HepG2 (cell line): ENCODE measurements around the gene BTD. TPM values are rescaled to one million over a fixed set of nuclear protein-coding genes. Genes with fewer than 3 reads are reported as not detected.

Experiments used
- ATAC-seq: fragments of 200-7000 bp; cut with Tn5 transposase; 3 replicates; pipeline ENCODE4 v1.9.1; 2020; ENCODE audit warnings: mild to moderate bottlenecking, moderate library complexity
- BruUV-seq: library from RNA; stranded (reverse); fragments of 400-500 nt; replicated peaks from 2 replicates; lab custom pipeline; 2021; lab: Mats Ljungman, UMichigan
- CTCF ChIA-PET: fragments of 300-600 bp; formaldehyde crosslinking; extraction: SDS; loops from one replicate; lab custom pipeline; 2021; ENCODE audit warnings: low total read pairs, inconsistent platforms, low intra/inter-chr PET ratio; lab: Yijun Ruan, JAX
- POLR2A ChIA-PET: fragments of 350-600 bp; sonication (Branson Sonifier 250); formaldehyde crosslinking; loops from one replicate; lab custom pipeline; 2020; ENCODE audit warnings: antibody characterized with exemption, inconsistent platforms; lab: Yijun Ruan, JAX
- DNase-seq: peaks from one replicate; pipeline ENCODE4 v3.0.0-alpha.2; 2015; ENCODE audit warnings: low spot score
- FAIRE-seq: peaks from 3 replicates; lab custom pipeline; 2011; peaks lifted over from hg19 to GRCh38; lab: Jason Lieb, UNC
- H2AFZ ChIP-seq: one replicate; pipeline ENCODE4 v1.6.1; 2011; ENCODE audit warnings: low read length, inconsistent platforms
- H3K27ac ChIP-seq: fragments of 300-600 bp; 3 replicates; pipeline ENCODE4 v1.8.0; 2011; ENCODE audit warnings: mixed run types, mild to moderate bottlenecking, mixed read lengths, low read length, inconsistent platforms; ENCODE audit not compliant: insufficient read depth; ENCODE audit errors: extremely low read length
- H3K27me3 ChIP-seq, 2 experiments: fragments of 200-600 bp in 1 of 2; 2 replicates in 1 of 2; 3 replicates in 1 of 2; pipeline versions ENCODE4 v1.6.0 to v1.8.0; 2011; ENCODE audit warnings: low read length in 2 of 2, mild to moderate bottlenecking in 2 of 2, moderate library complexity in 2 of 2, inconsistent platforms in 1 of 2; ENCODE audit not compliant: insufficient read depth in 2 of 2, control insufficient read depth in 1 of 2
- H3K36me3 ChIP-seq, 2 experiments: fragments of 200-600 bp in 1 of 2; replicated peaks in 1 of 2; 2 replicates in 1 of 2; 3 replicates in 1 of 2; pipeline versions ENCODE4 v1.5.1 to v1.8.0; 2011; ENCODE audit warnings: low read length in 2 of 2, inconsistent platforms in 1 of 2; ENCODE audit not compliant: insufficient read depth in 2 of 2, control insufficient read depth in 1 of 2
- H3K4me1 ChIP-seq: 2 replicates; pipeline ENCODE4 v1.5.1; 2012; ENCODE audit warnings: low read length, inconsistent platforms; ENCODE audit not compliant: insufficient read depth
- H3K4me2 ChIP-seq: 2 replicates; pipeline ENCODE4 v1.6.0; 2011; ENCODE audit warnings: low read depth, low read length, inconsistent platforms
- H3K4me3 ChIP-seq, 3 experiments: fragments of 200-600 bp in 1 of 3; sonication (generic), shearing (Covaris generic) in 1 of 3; replicated peaks in 1 of 3; 2 replicates each; pipeline ENCODE4 v1.5.1; 2011 to 2016; ENCODE audit warnings: low read length in 3 of 3, inconsistent platforms in 2 of 3, low read depth in 2 of 3, mild to moderate bottlenecking in 2 of 3, control low read depth in 1 of 3, mixed read lengths in 1 of 3; ENCODE audit not compliant: insufficient read depth in 1 of 3
- H3K79me2 ChIP-seq: one replicate; pipeline ENCODE4 v1.6.1; 2011; ENCODE audit warnings: low read length, inconsistent platforms; ENCODE audit not compliant: insufficient read depth
- H3K9ac ChIP-seq: 2 replicates; pipeline ENCODE4 v1.6.0; 2011; ENCODE audit warnings: mild to moderate bottlenecking, low read depth, low read length, inconsistent platforms; ENCODE audit not compliant: insufficient read depth
- H3K9me3 ChIP-seq: 2 replicates; pipeline ENCODE4 v1.5.1; 2012; ENCODE audit warnings: mild to moderate bottlenecking, low read length
- H4K20me1 ChIP-seq: 2 replicates; pipeline ENCODE4 v1.6.0; 2011; ENCODE audit warnings: inconsistent platforms, mild to moderate bottlenecking, low read length, moderate library complexity; ENCODE audit not compliant: insufficient read depth
- ARID3A ChIP-seq: IDR thresholded peaks from 2 replicates; pipeline ENCODE4 v1.6.1; 2012; ENCODE audit warnings: low read depth, low read length, improper control_type of control experiment
- BCLAF1 ChIP-seq: fragments of 450-650 bp; IDR thresholded peaks from 2 replicates; pipeline ENCODE4 v1.6.1; 2017; ENCODE audit warnings: mild to moderate bottlenecking
- CBX2 ChIP-seq, 2 experiments: fragments of 200-600 bp in 1 of 2; sonication (generic); formaldehyde crosslinking in 1 of 2; IDR thresholded peaks; 2 replicates each; pipeline versions ENCODE4 v1.7.0 to v1.8.1; 2018 to 2022; ENCODE audit warnings: low read depth in 2 of 2, low read length in 1 of 2, mild to moderate bottlenecking in 1 of 2, missing genetic modification reagents in 1 of 2
- ETV5 ChIP-seq: IDR thresholded peaks from 2 replicates; pipeline ENCODE4 v1.6.1; 2018; ENCODE audit warnings: missing biosample characterization, missing genetic modification reagents, inconsistent platforms, borderline replicate concordance
- FOXP4 ChIP-seq: sonication (generic); formaldehyde crosslinking; IDR thresholded peaks from 2 replicates; pipeline ENCODE4 v1.4.0; 2020; ENCODE audit warnings: missing genetic modification reagents
- HOXA7 ChIP-seq: sonication (generic); formaldehyde crosslinking; IDR thresholded peaks from 2 replicates; pipeline ENCODE4 v1.8.1; 2022; ENCODE audit warnings: mild to moderate bottlenecking, missing genetic modification reagents, moderate library complexity
- MXI1 ChIP-seq: IDR thresholded peaks from 3 replicates; pipeline ENCODE4 v1.6.1; 2012; ENCODE audit warnings: low read depth, low read length, inconsistent platforms, borderline replicate concordance
- RBM39 ChIP-seq: fragments of 200-400 bp; formaldehyde crosslinking; IDR thresholded peaks from one replicate; pipeline ENCODE4 v1.6.1; 2018; ENCODE audit warnings: antibody characterized with exemption, mild to moderate bottlenecking, low read depth, low read length; ENCODE audit not compliant: poor library complexity, severe bottlenecking
- RFX1 ChIP-seq: fragments of 450-650 bp; IDR thresholded peaks from 2 replicates; pipeline ENCODE4 v1.6.1; 2017
- SETDB1 ChIP-seq: sonication (generic); formaldehyde crosslinking; IDR thresholded peaks from 2 replicates; pipeline ENCODE4 v1.5.1; 2020; ENCODE audit warnings: missing genetic modification reagents, mild to moderate bottlenecking, borderline replicate concordance
- SMARCC2 ChIP-seq: fragments of 450-650 bp; IDR thresholded peaks from 2 replicates; pipeline ENCODE4 v1.6.1; 2017; ENCODE audit warnings: antibody characterized with exemption, mild to moderate bottlenecking
- SNAPC2 ChIP-seq: sonication (generic); formaldehyde crosslinking; IDR thresholded peaks from 2 replicates; pipeline ENCODE4 v1.8.1; 2022; ENCODE audit warnings: mild to moderate bottlenecking, missing genetic modification reagents
- TBP ChIP-seq: sonication (generic); formaldehyde crosslinking; IDR thresholded peaks from 2 replicates; pipeline ENCODE4 v1.5.0; 2020; ENCODE audit warnings: missing genetic modification reagents
- TEAD3 ChIP-seq: optimal IDR thresholded peaks from 2 replicates; pipeline ENCODE3; 2016; ENCODE audit warnings: borderline replicate concordance
- YEATS4 ChIP-seq: sonication (generic); formaldehyde crosslinking; IDR thresholded peaks from 2 replicates; pipeline ENCODE4 v1.4.0; 2020; ENCODE audit warnings: missing genetic modification reagents, borderline replicate concordance
- ZNF30 ChIP-seq: sonication (generic); formaldehyde crosslinking; IDR thresholded peaks from 2 replicates; pipeline ENCODE4 v1.5.0; 2020; ENCODE audit warnings: mild to moderate bottlenecking, missing genetic modification reagents
- ZNF331 ChIP-seq: sonication (generic); formaldehyde crosslinking; IDR thresholded peaks from 2 replicates; pipeline ENCODE4 v1.4.0; 2020; ENCODE audit warnings: missing genetic modification reagents
- ZNF589 ChIP-seq: sonication (generic); formaldehyde crosslinking; conservative IDR thresholded peaks from 2 replicates; pipeline ENCODE4 v1.8.0; 2022; ENCODE audit warnings: mild to moderate bottlenecking, moderate library complexity, missing genetic modification reagents
- ZNF7 ChIP-seq: IDR thresholded peaks from 2 replicates; pipeline ENCODE4 v1.6.1; 2016; ENCODE audit warnings: missing biosample characterization, missing genetic modification reagents
- WGBS: methylation state at CpG from one replicate; pipeline ENCODE4 v1.1.6; 2017; ENCODE audit warnings: low lambda C conversion rate; 5-methylcytosine and 5-hydroxymethylcytosine counted together
- in situ Hi-C: cut with HindIII; loops from 2 replicates; pipeline ENCODE4 v1.10.0; 2017; ENCODE audit warnings: low pct_unique_long_range_greater_than_20kb; ENCODE audit not compliant: extremely low pct_ligation_motif_present
- intact Hi-C: fragments of 100-400 bp; cut with micrococcal nuclease; formaldehyde crosslinking; loops from one replicate; pipeline ENCODE4 v1.10.0; 2022; ENCODE audit not compliant: unreplicated experiment
- polyA plus RNA-seq, 8 experiments: library from polyadenylated mRNA; depleted of rRNA in 3 of 8; stranded (reverse) in 7 of 8; unstranded in 1 of 8; fragments of >200 nt; fragmentation: Illumina TruSeq in 4 of 8; extraction: Trizol in 4 of 8; gene quantifications; 2 replicates each; pipeline versions ENCODE4 v1.2.1 to v1.2.3, GENCODE V29; 2011 to 2016; ENCODE audit warnings: low read depth in 4 of 8, missing spikeins in 1 of 8, mixed read lengths in 1 of 8; ENCODE audit not compliant: insufficient read depth in 1 of 8
- total RNA-seq, 5 experiments: library from RNA; depleted of rRNA; stranded (reverse); fragments of >200 nt; fragmentation: Illumina TruSeq; extraction: Trizol; gene quantifications; 2 replicates each; pipeline ENCODE4 v1.2.3, GENCODE V29; 2016; ENCODE audit warnings: low read depth in 1 of 5

The BTD gene
- total and polyA plus RNA-seq, 2 of the 13 experiments (the other 11 are each of a cell fraction or from before 2014, with no cell fraction given), result 15.7 to 35.5 TPM

GRCh38 chr3:15591928-15592327 lies 9.6 kb upstream of the BTD start:
- H3K4me1 ChIP-seq, result no peaks in the 10 kb centered on the region
- ATAC-seq (no peak), DNase-seq (no peak), FAIRE-seq (no peak)
- H3K36me3 ChIP-seq, result peaks cover 0 to 19% of the 10 kb centered on the region in 2 experiments; a peak in 2 of 5 replicates
- no peak overlapping the region for H3K4me3 ChIP-seq
- H3K9ac ChIP-seq, result no peak overlapping the region
- in situ Hi-C loops, result no loop called here
- no peaks in the 10 kb centered on the region for H4K20me1 ChIP-seq
- CTCF ChIA-PET, result no interaction called here
- H3K27me3 ChIP-seq, result no peaks in the 10 kb centered on the region
- POLR2A ChIA-PET, result no interaction called here
- no peak overlapping the region for H2AFZ ChIP-seq
- no TSS peak for BruUV-seq
- intact Hi-C loops, result no loop called here
- no peaks in the 10 kb centered on the region for H3K79me2 ChIP-seq
- H3K9me3 ChIP-seq, result no peaks in the 10 kb centered on the region
- 94% methylated on average over 21 of the region's 21 CpGs for WGBS
- H3K4me2 ChIP-seq, result no peak overlapping the region
- no peak overlapping the region for H3K27ac ChIP-seq
- TF ChIP-seq TEAD3 (CRISPR knock-in tag) (no peak), TBP (CRISPR knock-in tag) (no peak), BCLAF1 (no peak), MXI1 (no peak), ZNF589 (no peak), HOXA7 (CRISPR knock-in tag) (no peak), SMARCC2 (no peak), YEATS4 (CRISPR knock-in tag) (no peak), ZNF331 (CRISPR knock-in tag) (no peak), ZNF7 (CRISPR knock-in tag) (no peak), FOXP4 (no peak), ETV5 (CRISPR knock-in tag) (no peak), ARID3A (no peak), ZNF30 (CRISPR knock-in tag) (no peak), RBM39 (no peak), RFX1 (no peak), CBX2 (IDR thresholded peaks at IDR 0.05; ENCODE audit: low read depth, low read length) (no peak), CBX2 (CRISPR knock-in tag; IDR thresholded peaks at IDR 0.05; ENCODE audit: low read depth) (no peak), SNAPC2 (CRISPR knock-in tag) (no peak), SETDB1 (no peak)
